Measurements from ENCODE around the gene COPZ1. TPM values are rescaled to one million over a fixed set of nuclear protein-coding genes. Genes with fewer than 3 reads are reported as not detected.

Gene COPZ1
- total and polyA plus RNA-seq, 9 of the 15 experiments (the other 6 are each of a cell fraction or from before 2014, with no cell fraction given): 137 to 487 (median 233) TPM

- H3K4me3 ChIP-seq: peak overlapping the region; percentile 78
- ChIA-PET POLR2A (interaction anchor here (0.5 to 4.1 kb wide), 13 partner anchors 8 to 1184 kb away, joined by 3 to 19 read pairs (median 5); partner anchors contain the start of genes CBX5, COPZ1 and HNRNPA1), CTCF (ENCODE audit: low intra/inter-chr PET ratio) (no interaction called here)
- DNase-seq (ENCODE audit: extremely low read depth in 1 of 4, low spot score in 3 of 4): no peak
- peak overlapping the region; percentile 88 for H3K27ac ChIP-seq (ENCODE audit: extremely low read depth, low read depth, low read length)
- peaks cover 19 to 32% of the 10 kb centered on the region in 2 experiments; a peak in 4 of 5 replicates for H3K4me1 ChIP-seq (replicated peaks in 1 of 2; ENCODE audit: control insufficient read depth in 2 of 2, insufficient read depth in 2 of 2, low read length in 2 of 2)
- H3K79me2 ChIP-seq (ENCODE audit: control insufficient read depth, insufficient read depth, low read length): peaks cover 96% of the 10 kb centered on the region
- no TSS peak for BruUV-seq (replicated peaks)
- TF ChIP-seq HNRNPUL1 (IDR thresholded peaks at IDR 0.05; ENCODE audit: low read length): no peak
- TF ChIP-seq MIER1 (IDR thresholded peaks at IDR 0.05; ENCODE audit: low read depth): no peak
- TF ChIP-seq MLLT1 (IDR thresholded peaks at IDR 0.05): peak; percentile 37 to 77; a peak in 2 of 4 replicates
- peak; percentile 32 for TF ChIP-seq KDM5B (IDR thresholded peaks at IDR 0.05; ENCODE audit: insufficient replicate concordance, low read depth, low read length)
- TF ChIP-seq DLX4 (CRISPR knock-in tag; IDR thresholded peaks at IDR 0.05): 0 out of 2 replicates have a peak, but pooled peaks have one; percentile 50
- 0 out of 2 replicates have a peak, but pooled peaks have one; percentile 27 for TF ChIP-seq PTBP1 (IDR thresholded peaks at IDR 0.05; ENCODE audit: low read depth, low read length)
- no peak for TF ChIP-seq POLR2B (IDR thresholded peaks at IDR 0.05; ENCODE audit: low read depth, partially characterized antibody)
- no peak for TF ChIP-seq TEAD4 (IDR thresholded peaks at IDR 0.05; ENCODE audit: low read length)
- TF ChIP-seq TEAD4 (CRISPR knock-in tag; IDR thresholded peaks at IDR 0.05; ENCODE audit: borderline replicate concordance): no peak
- TF ChIP-seq ELF2 (CRISPR knock-in tag; IDR thresholded peaks at IDR 0.05): 0 out of 2 replicates have a peak, but pooled peaks have one; percentile 56
- 0 out of 2 replicates have a peak, but pooled peaks have one; percentile 21 for TF ChIP-seq CEBPB (tag; IDR thresholded peaks at IDR 0.05)
- TF ChIP-seq RBBP5 (IDR thresholded peaks at IDR 0.05; ENCODE audit: borderline replicate concordance, insufficient read depth, low read length, poor library complexity, severe bottlenecking): peak; percentile 17
- TF ChIP-seq ZNF263 (CRISPR knock-in tag; IDR thresholded peaks at IDR 0.05; ENCODE audit: borderline replicate concordance): peak; percentile 53; the same call in 1 of the 2 replicates
- TF ChIP-seq PHF20 (IDR thresholded peaks at IDR 0.05; ENCODE audit: partially characterized antibody): no peak
- TF ChIP-seq NCOA2 (IDR thresholded peaks at IDR 0.05; ENCODE audit: partially characterized antibody in 2 of 2): no peak
- 0 out of 2 replicates have a peak, but pooled peaks have one; percentile 31 for TF ChIP-seq ATF6 (CRISPR knock-in tag; IDR thresholded peaks at IDR 0.05)
- H3K9me1 ChIP-seq (ENCODE audit: control insufficient read depth, insufficient read depth, low read length): no peaks in the 10 kb centered on the region
- H4K20me1 ChIP-seq (replicated peaks; ENCODE audit: control insufficient read depth, insufficient read depth, low read length): peaks cover 3% of the 10 kb centered on the region; the same call in 1 of the 2 replicates
- intact Hi-C loops (cut with micrococcal nuclease): loop anchor here (10.0 kb wide), 1 partner anchor 285 kb away; no protein-coding TSS in a partner anchor
- H3K4me2 ChIP-seq (ENCODE audit: insufficient read depth, low read length): peak overlapping the region; percentile 100
- H3K27me3 ChIP-seq (ENCODE audit: control insufficient read depth in 2 of 2, insufficient read depth in 2 of 2, low read length in 2 of 2): no peaks in the 10 kb centered on the region; a peak in 1 of 5 replicates
- peak overlapping the region; percentile 92 to 93 for H3K9ac ChIP-seq (ENCODE audit: insufficient read depth in 1 of 2, low read depth in 2 of 2, low read length in 2 of 2)
- no peak for ATAC-seq
- in situ Hi-C loops (cut with MboI): loop anchor here (10.0 kb wide), 1 partner anchor 65 kb away; the partner anchor contains the start of gene GPR84
- FAIRE-seq: no peak
- no peaks in the 10 kb centered on the region for H3K9me3 ChIP-seq (replicated peaks; ENCODE audit: control insufficient read depth, insufficient read depth, low read depth, low read length)
- no peak overlapping the region for H2AFZ ChIP-seq (ENCODE audit: low read depth, low read length)
- 1% methylated on average over 8 of the region's 8 CpGs for WGBS (ENCODE audit: insufficient coverage, low coverage, missing lambda C conversion rate)
- peaks cover 47% of the 10 kb centered on the region for H3K36me3 ChIP-seq (ENCODE audit: control insufficient read depth, insufficient read depth, low read length)
These were observed 25.3 kb upstream of the COPZ1 start for GRCh38 chr12:54299515-54300224.
